Measurements from ENCODE around the gene TMEM217. TPM values are rescaled to one million over a fixed set of nuclear protein-coding genes. Genes with fewer than 3 reads are reported as not detected.
"Not testable (repeated sequence)": the region's sequence is repeated elsewhere in the genome, so short reads cannot be mapped to it uniquely, and the experiment has no call there.

The TMEM217 gene
- total RNA-seq, 1 donor from 2014 or later: 0.26 TPM

- Histone ChIP-seq H3K36me3 (ENCODE audit: control insufficient read depth, insufficient read depth, low read length) (no peaks in the 10 kb centered on the region), H3K4me3 (ENCODE audit: low read depth, low read length) (no peak overlapping the region), H3K27me3 (ENCODE audit: control insufficient read depth, insufficient read depth, low read length) (no peaks in the 10 kb centered on the region)
- DNase-seq (ENCODE audit: low read depth): no peak
- FAIRE-seq: no peak
- no peak for TF ChIP-seq CTCF (IDR thresholded peaks at IDR 0.05; ENCODE audit: insufficient read depth, low read length, severe bottlenecking)
Measured at GRCh38 chr6:37188962-37189510, 68.9 kb downstream of the TMEM217 start.

- no peak for DNase-seq (ENCODE audit: low read depth)
- Histone ChIP-seq H3K4me3 (ENCODE audit: low read depth, low read length) (no peak overlapping the region), H3K36me3 (ENCODE audit: control insufficient read depth, insufficient read depth, low read length) (no peaks in the 10 kb centered on the region), H3K27me3 (ENCODE audit: control insufficient read depth, insufficient read depth, low read length) (no peaks in the 10 kb centered on the region)
- TF ChIP-seq CTCF (IDR thresholded peaks at IDR 0.05; ENCODE audit: insufficient read depth, low read length, severe bottlenecking): no peak
- no peak for FAIRE-seq
Measured at GRCh38 chr6:37187321-37188022, 70.5 kb downstream of the TMEM217 start.

- DNase-seq (ENCODE audit: low read depth); H3K4me3 ChIP-seq (ENCODE audit: low read depth, low read length); FAIRE-seq; H3K36me3 ChIP-seq (ENCODE audit: control insufficient read depth, insufficient read depth, low read length); H3K27me3 ChIP-seq (ENCODE audit: control insufficient read depth, insufficient read depth, low read length): not testable (repeated sequence)
Measured at GRCh38 chr6:37185949-37186720, 71.8 kb downstream of the TMEM217 start.

GRCh38 chr6:37182736-37183590 is 75.0 kb downstream of the TMEM217 start:
- Histone ChIP-seq H3K4me3 (ENCODE audit: low read depth, low read length) (no peak overlapping the region), H3K36me3 (ENCODE audit: control insufficient read depth, insufficient read depth, low read length) (no peaks in the 10 kb centered on the region), H3K27me3 (ENCODE audit: control insufficient read depth, insufficient read depth, low read length) (no peaks in the 10 kb centered on the region)
- TF ChIP-seq CTCF (IDR thresholded peaks at IDR 0.05; ENCODE audit: insufficient read depth, low read length, severe bottlenecking): no peak
- FAIRE-seq: no peak
- no peak for DNase-seq (ENCODE audit: low read depth)

GRCh38 chr6:37180610-37181009 is 77.3 kb downstream of the TMEM217 start:
- not testable (repeated sequence) for H3K36me3 ChIP-seq (ENCODE audit: control insufficient read depth, insufficient read depth, low read length); H3K27me3 ChIP-seq (ENCODE audit: control insufficient read depth, insufficient read depth, low read length); DNase-seq (ENCODE audit: low read depth); H3K4me3 ChIP-seq (ENCODE audit: low read depth, low read length); FAIRE-seq

- H3K27me3 ChIP-seq (ENCODE audit: control insufficient read depth, insufficient read depth, low read length): no peaks in the 10 kb centered on the region
- no peak for FAIRE-seq
- no peak for DNase-seq (ENCODE audit: low read depth)
- no peak for TF ChIP-seq CTCF (IDR thresholded peaks at IDR 0.05; ENCODE audit: insufficient read depth, low read length, severe bottlenecking)
- H3K4me3 ChIP-seq (ENCODE audit: low read depth, low read length): no peak overlapping the region
- H3K36me3 ChIP-seq (ENCODE audit: control insufficient read depth, insufficient read depth, low read length): peaks cover under 1% of the 10 kb centered on the region
Measured at GRCh38 chr6:37180075-37180474, 77.9 kb downstream of the TMEM217 start.

All from bronchial epithelial cell (primary cell).